ENCODE measurements around the gene OR10A4.
"Not testable (repeated sequence)": the region's sequence is repeated elsewhere in the genome, so short reads cannot be mapped to it uniquely, and the experiment has no call there.

The OR10A4 gene, protein sequence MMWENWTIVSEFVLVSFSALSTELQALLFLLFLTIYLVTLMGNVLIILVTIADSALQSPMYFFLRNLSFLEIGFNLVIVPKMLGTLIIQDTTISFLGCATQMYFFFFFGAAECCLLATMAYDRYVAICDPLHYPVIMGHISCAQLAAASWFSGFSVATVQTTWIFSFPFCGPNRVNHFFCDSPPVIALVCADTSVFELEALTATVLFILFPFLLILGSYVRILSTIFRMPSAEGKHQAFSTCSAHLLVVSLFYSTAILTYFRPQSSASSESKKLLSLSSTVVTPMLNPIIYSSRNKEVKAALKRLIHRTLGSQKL

GRCh38 chr11:6876325-6876724 lies at the start of gene OR10A4:
Gene OR10A4, plus strand, starts transcription at chr11:6876625. Its CDS starts 23 bp downstream, at chr11:6876648.
- DNase-seq (ENCODE audit: low read depth in 1 of 2, low spot score in 1 of 2), result no peak

DNA sequence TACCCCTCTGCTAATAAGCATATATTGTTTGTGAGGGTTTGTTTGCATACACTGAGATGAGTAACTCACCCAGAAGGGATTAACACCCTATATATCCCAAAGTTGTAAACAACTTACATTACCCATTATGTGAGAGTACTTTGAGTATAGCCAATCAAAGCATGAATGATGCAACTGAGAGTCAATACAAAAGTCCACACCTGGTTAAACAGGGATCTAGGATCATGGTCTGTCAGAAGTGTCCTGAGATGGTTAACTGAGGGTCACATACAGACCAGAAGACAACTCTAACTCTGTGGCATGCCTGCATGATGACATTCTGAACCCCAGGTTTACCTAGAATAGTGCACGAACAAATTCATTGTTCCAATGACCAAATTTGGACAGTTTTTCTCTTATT lies 48.3 kb upstream of the OR10A4 start:
- DNase-seq (ENCODE audit: low read depth in 1 of 2, low spot score in 1 of 2), result no peak

- DNase-seq (ENCODE audit: low read depth in 1 of 2, low spot score in 1 of 2), result no peak
Observed at GRCh38 chr11:6833356-6833755, 43.1 kb upstream of the OR10A4 start.

- no peak for DNase-seq (ENCODE audit: low read depth in 1 of 2, low spot score in 1 of 2)
Observed at GRCh38 chr11:6834021-6834420, 42.4 kb upstream of the OR10A4 start.

DNA sequence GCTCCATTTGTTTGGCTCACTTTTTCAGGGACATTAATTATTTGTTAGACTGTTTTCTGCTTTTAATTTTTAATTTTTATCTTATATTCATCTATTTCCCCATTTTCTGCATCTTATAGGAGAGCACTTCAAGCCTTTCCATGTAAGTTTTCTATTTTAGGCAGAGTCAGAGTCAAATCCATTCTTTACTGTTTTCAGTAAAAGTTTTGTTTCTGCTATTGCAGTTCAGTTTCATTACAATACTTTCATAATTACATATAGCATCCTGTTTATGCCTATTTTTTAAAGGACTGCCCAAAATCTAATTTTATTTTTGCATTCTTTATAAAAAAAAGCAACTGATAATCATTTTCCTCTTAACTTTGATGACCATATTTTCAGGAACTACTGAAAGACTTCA lies 34.7 kb upstream of the OR10A4 start:
- no peak for DNase-seq (ENCODE audit: low read depth in 1 of 2, low spot score in 1 of 2)

DNA sequence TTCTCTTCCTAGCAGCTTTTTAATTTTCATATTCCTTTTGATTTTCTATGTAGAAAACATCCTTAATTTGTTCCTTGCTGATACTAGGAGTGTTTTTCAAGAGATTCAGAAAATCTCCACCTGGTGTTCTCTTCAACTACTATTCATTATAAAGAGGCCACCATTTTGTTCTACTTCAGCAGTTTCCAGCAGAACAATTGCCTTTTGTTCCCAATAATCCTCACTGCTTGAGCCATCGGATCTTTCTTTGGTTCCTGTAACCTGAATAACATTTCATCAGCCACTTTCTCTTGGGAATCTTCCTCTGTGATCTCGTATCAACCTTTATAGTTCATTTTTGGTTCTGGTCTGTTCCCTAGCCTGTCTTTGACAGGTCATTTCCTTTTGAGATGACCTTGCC lies 32.8 kb upstream of the OR10A4 start:
- DNase-seq (ENCODE audit: low read depth in 1 of 2, low spot score in 1 of 2), result no peak

GRCh38 chr11:6844356-6844755 lies 32.1 kb upstream of the OR10A4 start:
- no peak for DNase-seq (ENCODE audit: low read depth in 1 of 2, low spot score in 1 of 2)

DNA sequence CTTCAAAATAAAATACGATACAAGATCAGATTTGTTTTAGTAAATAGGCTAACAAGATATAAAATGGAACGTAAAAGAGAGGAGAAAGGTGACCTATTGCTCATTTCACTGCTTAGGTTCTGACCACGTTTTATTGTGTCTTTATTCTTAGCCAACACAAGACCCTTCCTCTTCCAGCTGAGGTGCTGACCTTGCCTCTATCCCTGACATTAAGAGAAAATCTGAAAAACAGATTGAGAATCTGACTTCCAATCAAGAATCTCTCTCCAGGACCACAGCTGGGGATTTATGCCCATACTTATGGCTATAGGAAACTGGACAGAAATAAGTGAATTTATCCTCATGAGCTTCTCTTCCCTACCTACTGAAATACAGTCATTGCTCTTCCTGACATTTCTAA lies 31.0 kb upstream of the OR10A4 start, which contains the start of gene OR10A5:
TSS of gene OR10A5 (plus strand) at position 301 of the 400 bp plus-strand sequence. CDS start at position 301, 0 bp downstream.
- DNase-seq (ENCODE audit: low read depth in 1 of 2, low spot score in 1 of 2), result no peak

DNA sequence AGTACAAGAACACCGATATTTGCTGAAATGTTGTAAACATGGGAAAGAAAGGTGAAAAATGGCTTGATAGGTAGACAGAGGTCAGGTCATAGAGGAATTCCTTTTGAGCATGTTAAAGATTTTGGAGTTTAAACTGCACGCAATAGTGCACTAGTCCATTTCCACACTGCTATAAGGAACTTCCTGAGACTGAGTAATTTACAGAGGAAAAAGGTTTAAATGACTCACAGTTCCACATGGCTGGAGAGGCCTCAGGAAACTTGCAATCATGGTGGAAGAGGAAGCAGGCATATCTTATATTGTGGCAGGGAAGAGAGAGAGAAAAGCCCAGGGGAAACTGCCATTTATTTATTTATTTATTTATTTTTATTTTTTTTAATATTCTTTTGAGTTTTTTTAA lies 25.9 kb upstream of the OR10A4 start:
- no peak for DNase-seq (ENCODE audit: low read depth in 1 of 2, low spot score in 1 of 2)

GRCh38 chr11:6854801-6855200 lies 21.6 kb upstream of the OR10A4 start:
- DNase-seq (ENCODE audit: low read depth in 1 of 2, low spot score in 1 of 2), result not testable (repeated sequence)

DNA sequence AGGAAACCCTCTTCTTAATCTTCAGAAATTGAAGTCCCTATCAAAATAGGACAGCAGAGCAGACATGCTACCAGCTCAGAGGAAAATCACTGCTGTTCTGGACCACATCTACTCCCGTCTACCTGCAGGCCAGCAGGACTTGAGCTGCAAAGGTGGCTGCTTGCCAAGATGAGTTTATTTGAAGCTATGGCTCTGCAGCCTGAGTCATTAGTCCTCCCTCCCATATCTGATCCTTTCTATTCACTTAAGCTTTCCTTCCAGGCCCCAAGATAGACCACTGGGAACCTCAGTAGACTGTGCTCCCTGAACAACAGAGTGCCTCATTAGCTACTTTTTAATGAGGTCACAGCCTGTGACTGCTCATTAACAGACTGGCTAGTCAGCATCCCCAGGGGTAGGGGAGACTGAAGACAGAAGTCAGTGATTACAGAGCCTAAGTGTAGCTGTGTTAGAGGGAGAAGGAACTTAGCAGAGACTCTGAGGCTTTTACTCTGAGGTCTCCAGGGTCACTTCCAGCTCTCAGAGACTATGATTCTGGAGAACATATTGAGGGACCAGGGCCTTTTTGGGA lies 20.4 kb upstream of the OR10A4 start:
- no peak for DNase-seq (ENCODE audit: low read depth in 1 of 2, low spot score in 1 of 2)

GRCh38 chr11:6856871-6857270 lies 19.6 kb upstream of the OR10A4 start:
- DNase-seq (ENCODE audit: low read depth in 1 of 2, low spot score in 1 of 2), result no peak

DNA sequence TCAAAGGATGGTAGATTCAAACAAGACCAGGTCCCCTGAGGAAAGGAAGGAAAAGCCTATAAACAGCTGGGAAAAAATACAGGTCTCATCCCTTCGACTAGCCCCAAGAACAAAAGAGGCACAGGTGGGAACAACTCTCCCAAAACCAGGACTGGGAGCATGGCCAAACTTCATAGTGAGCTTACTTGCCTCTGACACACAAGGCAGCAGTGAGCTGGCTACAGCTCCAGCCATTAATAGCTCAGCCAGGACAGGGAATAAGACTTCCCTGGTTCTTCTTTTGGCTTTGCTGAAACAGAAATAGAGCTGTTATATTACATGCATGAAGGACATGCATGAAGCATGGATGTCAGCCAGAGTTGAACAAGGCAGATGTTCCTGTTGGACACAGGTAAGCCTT lies 13.5 kb upstream of the OR10A4 start, which contains the start of gene OR10A2:
TSS of gene OR10A2 (plus strand) at position 97 of the 400 bp plus-strand sequence. CDS start 6,698 bp downstream, outside the sequence.
- no peak for DNase-seq (ENCODE audit: low read depth in 1 of 2, low spot score in 1 of 2)

DNA sequence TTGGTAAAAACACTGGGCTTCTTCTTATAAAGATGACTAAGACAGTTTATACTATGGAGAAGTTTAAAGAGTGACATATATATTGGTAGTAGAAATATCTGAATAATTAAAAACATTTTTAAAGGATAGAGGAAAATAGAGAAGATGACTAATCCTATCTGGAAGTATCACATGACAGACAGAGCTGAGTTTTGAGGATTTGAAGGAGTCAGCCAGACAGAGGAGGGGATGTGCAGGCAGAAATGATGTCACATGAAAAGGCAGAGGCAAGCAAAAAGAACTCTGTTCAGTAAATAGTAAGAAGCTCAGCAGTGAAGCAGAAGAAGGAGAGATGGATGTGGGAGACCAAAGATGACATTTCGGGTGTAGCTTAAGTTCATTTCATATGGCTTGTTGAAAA lies 12.0 kb upstream of the OR10A4 start:
- DNase-seq (ENCODE audit: low read depth in 1 of 2, low spot score in 1 of 2), result no peak

DNA sequence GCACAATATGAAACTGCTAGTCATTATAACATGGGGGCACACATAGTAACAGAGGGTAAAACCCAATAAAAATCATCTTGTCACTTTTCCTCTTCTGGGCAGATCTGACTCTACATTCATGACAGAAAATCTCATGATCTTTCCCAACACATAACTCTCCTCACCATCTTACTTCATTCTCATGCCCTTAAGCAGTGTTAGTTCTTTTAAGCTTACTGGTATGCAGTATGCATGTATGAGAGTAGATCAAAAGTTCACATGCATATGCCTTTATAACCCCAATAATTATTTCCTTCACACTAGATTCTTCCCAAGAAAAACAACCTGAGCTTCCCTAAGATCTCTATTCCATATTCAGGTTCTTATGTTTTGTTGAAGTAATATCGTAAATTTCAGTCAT lies 5.1 kb upstream of the OR10A4 start:
- DNase-seq (ENCODE audit: low read depth in 1 of 2, low spot score in 1 of 2), result no peak

- no peak for DNase-seq (ENCODE audit: low read depth in 1 of 2, low spot score in 1 of 2)
Observed at GRCh38 chr11:6875761-6876160, 664 bp upstream of the OR10A4 start.

GRCh38 chr11:6876914-6877313 lies 489 bp downstream of the OR10A4 start:
- no peak for DNase-seq (ENCODE audit: low read depth in 1 of 2, low spot score in 1 of 2)

DNA sequence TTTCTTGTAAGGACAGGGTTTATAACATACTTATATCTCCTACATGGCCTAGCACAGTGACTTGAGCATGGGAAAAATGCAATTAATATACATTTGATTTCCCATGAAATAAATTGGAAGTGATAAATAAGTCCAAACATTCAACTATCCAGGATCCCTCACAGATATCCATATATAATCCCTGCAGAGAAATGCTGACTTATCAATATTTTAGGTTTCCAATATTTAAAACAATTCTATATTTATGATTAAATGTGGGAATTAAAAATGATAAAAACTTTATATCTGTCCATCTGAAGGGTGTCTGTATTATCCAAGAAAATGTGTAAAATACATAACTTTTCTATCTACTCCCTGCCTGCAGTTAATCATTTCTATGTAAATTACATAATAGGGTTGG lies 6.3 kb downstream of the OR10A4 start:
- DNase-seq (ENCODE audit: low read depth in 1 of 2, low spot score in 1 of 2), result no peak

- DNase-seq (ENCODE audit: low read depth in 1 of 2, low spot score in 1 of 2), result not testable (repeated sequence)
Observed at GRCh38 chr11:6887711-6888110, 11.3 kb downstream of the OR10A4 start.

DNA sequence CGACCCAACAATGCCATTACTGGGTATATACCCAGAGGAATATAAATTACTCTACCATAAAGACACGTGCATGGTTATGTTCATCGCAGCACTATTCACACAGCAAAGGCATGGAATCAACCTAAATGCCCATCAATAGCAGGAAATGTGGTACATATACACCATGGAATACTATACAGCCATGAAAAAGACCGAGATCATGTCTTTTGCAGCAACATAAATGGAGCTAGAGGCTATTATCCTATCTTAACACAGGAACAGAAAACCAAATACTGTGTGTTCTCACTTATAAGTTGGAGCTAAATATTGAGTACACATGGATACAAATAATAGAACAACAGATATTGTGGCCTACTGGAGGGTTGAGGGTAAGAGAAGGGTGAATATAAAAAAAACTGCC lies 12.4 kb downstream of the OR10A4 start:
- no peak for DNase-seq (ENCODE audit: low read depth in 1 of 2, low spot score in 1 of 2)

DNA sequence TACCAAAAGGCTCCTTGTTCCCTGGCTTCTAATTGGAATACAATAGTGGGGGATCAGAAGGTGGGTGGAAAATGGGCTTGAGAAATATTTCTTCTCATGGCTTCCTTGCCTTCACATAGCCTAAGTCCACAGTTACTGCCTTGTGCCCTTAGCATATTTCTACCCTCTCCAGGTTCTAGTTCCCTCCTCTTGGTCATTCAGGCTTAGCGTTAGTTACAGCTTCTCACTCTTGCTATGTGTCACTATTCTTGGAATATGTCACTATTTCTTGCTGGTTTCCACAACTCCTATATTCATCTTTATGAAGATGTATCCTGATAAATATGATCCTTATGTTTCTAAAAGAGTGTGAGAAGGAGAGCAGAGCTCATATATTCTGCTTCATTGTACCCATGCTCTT lies 13.4 kb downstream of the OR10A4 start:
- no peak for DNase-seq (ENCODE audit: low read depth in 1 of 2, low spot score in 1 of 2)

GRCh38 chr11:6892400-6892799 lies 16.0 kb downstream of the OR10A4 start, which contains the start of gene OR2D2:
Gene OR2D2, minus strand, starts transcription at chr11:6892500. Its CDS starts 0 bp downstream, at chr11:6892500.
- no peak for DNase-seq (ENCODE audit: low read depth in 1 of 2, low spot score in 1 of 2)

GRCh38 chr11:6894097-6894496 lies 17.7 kb downstream of the OR10A4 start:
- no peak for DNase-seq (ENCODE audit: low read depth in 1 of 2, low spot score in 1 of 2)

Measured in activated T-helper 1 cell treated with anti-CD3 and anti-CD28 coated beads, Interleukin-2, amount 50 U/mL, for 16 hours (primary cell).